Mesenchymal stem cell (in vitro differentiated cells and primary cell): ENCODE results near the gene AUTS2.

ENCODE experiments used
- DNase-seq: peaks from one replicate; pipeline ENCODE4 v3.0.0-alpha.2; 2013
- H2AFZ ChIP-seq: one replicate; pipeline ENCODE4 v1.6.1; 2013; ENCODE audit warnings: low read depth, mild to moderate bottlenecking, control low read depth, inconsistent platforms, low read length, moderate library complexity
- H2AK5ac ChIP-seq: 2 replicates; pipeline ENCODE4 v1.6.1; 2013; ENCODE audit warnings: low read length, moderate library complexity, mild to moderate bottlenecking, inconsistent platforms; ENCODE audit not compliant: severe bottlenecking
- H2BK120ac ChIP-seq: one replicate; pipeline ENCODE4 v1.6.1; 2013; ENCODE audit warnings: low read depth, mild to moderate bottlenecking, inconsistent platforms, low read length, moderate library complexity
- H2BK12ac ChIP-seq, 2 experiments: one replicate each; pipeline ENCODE4 v1.6.1; 2013; ENCODE audit warnings: inconsistent platforms in 2 of 2, low read length in 2 of 2, mild to moderate bottlenecking in 2 of 2, moderate library complexity in 2 of 2, control low read depth in 1 of 2
- H2BK15ac ChIP-seq: one replicate; pipeline ENCODE4 v1.6.1; 2013; ENCODE audit warnings: mild to moderate bottlenecking, low read depth, inconsistent platforms; ENCODE audit not compliant: poor library complexity, severe bottlenecking
- H2BK5ac ChIP-seq: 2 replicates; pipeline ENCODE4 v1.6.1; 2013; ENCODE audit warnings: low read depth, mild to moderate bottlenecking, low read length, control low read depth, inconsistent platforms; ENCODE audit not compliant: poor library complexity, severe bottlenecking
- H3K14ac ChIP-seq, 2 experiments: one replicate each; pipeline ENCODE4 v1.6.1; 2013; ENCODE audit warnings: inconsistent platforms in 2 of 2, low read length in 2 of 2, control low read depth in 1 of 2, mild to moderate bottlenecking in 1 of 2, moderate library complexity in 1 of 2
- H3K18ac ChIP-seq, 2 experiments: one replicate each; pipeline ENCODE4 v1.6.1; 2013; ENCODE audit warnings: inconsistent platforms in 2 of 2, low read length in 2 of 2, control low read depth in 1 of 2, low read depth in 1 of 2, mild to moderate bottlenecking in 1 of 2
- H3K23ac ChIP-seq, 2 experiments: one replicate each; pipeline ENCODE4 v1.6.1; 2013; ENCODE audit warnings: inconsistent platforms in 2 of 2, low read length in 2 of 2, mild to moderate bottlenecking in 2 of 2, moderate library complexity in 2 of 2, control low read depth in 1 of 2
- H3K27ac ChIP-seq: 2 replicates; pipeline ENCODE4 v1.5.1; 2013; ENCODE audit warnings: mild to moderate bottlenecking, moderate library complexity, low read length, control low read depth, inconsistent platforms; ENCODE audit not compliant: poor library complexity, severe bottlenecking
- H3K27me3 ChIP-seq, 2 experiments: 2 replicates each; pipeline versions ENCODE4 v1.6.1 to v1.7.0; 2013; ENCODE audit warnings: low read length in 2 of 2, mild to moderate bottlenecking in 2 of 2, moderate library complexity in 2 of 2, control low read depth in 1 of 2, inconsistent platforms in 1 of 2; ENCODE audit not compliant: control insufficient read depth in 1 of 2, insufficient read depth in 1 of 2
- H3K36me3 ChIP-seq, 2 experiments: 2 replicates each; pipeline versions ENCODE4 v1.6.1 to v1.7.0; 2013; ENCODE audit warnings: low read length in 2 of 2, control low read depth in 1 of 2, inconsistent platforms in 1 of 2, low read depth in 1 of 2, mild to moderate bottlenecking in 1 of 2; ENCODE audit not compliant: insufficient read depth in 2 of 2, control insufficient read depth in 1 of 2
- H3K4ac ChIP-seq, 2 experiments: one replicate each; pipeline ENCODE4 v1.6.1; 2013; ENCODE audit warnings: inconsistent platforms in 2 of 2, low read length in 2 of 2, mild to moderate bottlenecking in 2 of 2, moderate library complexity in 2 of 2, control low read depth in 1 of 2, low read depth in 1 of 2
- H3K4me1 ChIP-seq: 2 replicates; pipeline ENCODE4 v1.6.1; 2013; ENCODE audit warnings: low read depth, low read length, control low read depth; ENCODE audit not compliant: control insufficient read depth, insufficient read depth
- H3K4me2 ChIP-seq: 2 replicates; pipeline ENCODE4 v1.6.1; 2013; ENCODE audit warnings: low read length, mild to moderate bottlenecking, inconsistent platforms; ENCODE audit not compliant: poor library complexity, severe bottlenecking
- H3K4me3 ChIP-seq, 2 experiments: 2 replicates each; pipeline versions ENCODE4 v1.5.1 to v1.7.0; 2013; ENCODE audit warnings: low read length in 2 of 2, mild to moderate bottlenecking in 2 of 2, control low read depth in 1 of 2, low read depth in 1 of 2; ENCODE audit not compliant: insufficient read depth in 1 of 2
- H3K79me1 ChIP-seq: replicated peaks from 2 replicates; pipeline ENCODE4 v1.6.1; 2013; ENCODE audit warnings: mild to moderate bottlenecking, control low read depth, low read length, inconsistent platforms; ENCODE audit not compliant: poor library complexity, severe bottlenecking
- H3K9ac ChIP-seq: 2 replicates; pipeline ENCODE4 v1.7.0; 2013; ENCODE audit warnings: mild to moderate bottlenecking, low read length, moderate library complexity
- H3K9me3 ChIP-seq: 2 replicates; pipeline ENCODE4 v1.7.0; 2013; ENCODE audit warnings: mild to moderate bottlenecking, low read length; ENCODE audit not compliant: control insufficient read depth
- H4K8ac ChIP-seq: one replicate; pipeline ENCODE4 v1.6.1; 2013; ENCODE audit warnings: inconsistent platforms, mild to moderate bottlenecking, low read length, moderate library complexity
- H4K91ac ChIP-seq: one replicate; pipeline ENCODE4 v1.6.1; 2013; ENCODE audit warnings: mild to moderate bottlenecking, low read length, inconsistent platforms
- WGBS: methylation state at CpG from one replicate; pipeline ENCODE4 v1.1.7; 2013; ENCODE audit warnings: mixed read lengths; 5-methylcytosine and 5-hydroxymethylcytosine counted together

AUTS2 gene

GRCh38 chr7:69942573-69942972 lies 344.3 kb downstream of the AUTS2 start:
- WGBS: no CpG with 5 or more reads among the region's 1 CpG
- H3K18ac ChIP-seq: no peak overlapping the region
- DNase-seq: no peak
- no peak overlapping the region for H2AK5ac ChIP-seq
- H3K27me3 ChIP-seq: no peaks in the 10 kb centered on the region
- H3K23ac ChIP-seq: no peak overlapping the region
- no peak overlapping the region for H2BK15ac ChIP-seq
- no peak overlapping the region for H3K4me2 ChIP-seq
- H2BK12ac ChIP-seq: no peak overlapping the region
- H2AFZ ChIP-seq: no peak overlapping the region
- H3K14ac ChIP-seq: no peak overlapping the region
- no peak overlapping the region for H4K91ac ChIP-seq
- no peak overlapping the region for H2BK5ac ChIP-seq
- H3K27ac ChIP-seq: no peak overlapping the region
- no peak overlapping the region for H2BK120ac ChIP-seq
- H3K4me3 ChIP-seq: no peak overlapping the region
- no peaks in the 10 kb centered on the region for H3K9me3 ChIP-seq
- H3K36me3 ChIP-seq: no peaks in the 10 kb centered on the region
- peaks cover 13% of the 10 kb centered on the region for H3K79me1 ChIP-seq
- no peak overlapping the region for H3K9ac ChIP-seq
- H4K8ac ChIP-seq: no peak overlapping the region
- no peaks in the 10 kb centered on the region for H3K4me1 ChIP-seq
- no peak overlapping the region for H3K4ac ChIP-seq

DNA sequence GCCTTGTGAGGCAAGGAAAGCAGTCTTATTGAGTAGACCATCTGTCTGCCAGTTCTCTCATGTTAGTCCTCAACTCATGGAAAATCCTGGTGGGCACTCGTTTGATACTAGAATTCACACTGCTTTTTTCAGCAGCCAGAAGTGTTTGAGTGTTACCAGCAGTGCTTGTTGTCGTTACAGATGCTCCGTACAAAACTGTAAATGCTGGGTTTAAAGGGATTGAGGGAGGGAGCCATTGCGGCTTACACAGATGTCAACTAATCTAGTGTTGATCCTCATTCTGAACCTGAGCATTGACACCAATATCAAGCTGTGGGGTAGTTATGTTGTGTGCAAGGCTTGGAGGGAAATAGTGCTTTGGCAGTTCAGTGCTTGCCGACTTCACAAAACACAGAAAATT lies 348.6 kb downstream of the AUTS2 start:
- no peak overlapping the region for H3K4me2 ChIP-seq

DNA sequence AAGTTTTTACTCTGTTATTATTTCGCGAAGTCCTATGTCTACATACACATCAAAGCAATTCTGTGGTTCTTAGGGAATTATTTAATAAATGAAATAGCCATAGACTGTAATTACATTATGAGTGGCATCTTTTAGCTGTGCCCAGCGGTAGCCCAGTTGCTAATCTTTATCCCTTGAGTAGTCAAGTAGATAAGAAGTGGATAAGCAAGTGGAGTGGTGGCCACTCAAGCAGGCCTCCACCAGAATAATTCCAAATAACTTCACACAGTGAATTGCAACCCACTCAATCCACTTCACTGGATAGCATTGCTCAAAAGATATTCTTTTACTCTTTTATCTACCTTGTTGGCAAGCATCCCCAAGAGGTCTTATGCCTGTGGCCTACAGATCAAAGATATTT lies 349.7 kb downstream of the AUTS2 start:
- H3K9me3 ChIP-seq: no peaks in the 10 kb centered on the region
- H2BK15ac ChIP-seq: no peak overlapping the region
- H2BK12ac ChIP-seq: no peak overlapping the region
- H2BK120ac ChIP-seq: no peak overlapping the region
- no peak overlapping the region for H4K91ac ChIP-seq
- no peak overlapping the region for H3K4me3 ChIP-seq
- no peak overlapping the region for H3K9ac ChIP-seq
- H3K18ac ChIP-seq: no peak overlapping the region
- H2AFZ ChIP-seq: no peak overlapping the region
- peaks cover 6% of the 10 kb centered on the region for H3K79me1 ChIP-seq
- H3K4ac ChIP-seq: no peak overlapping the region
- no peak overlapping the region for H2BK5ac ChIP-seq
- DNase-seq: no peak
- no peaks in the 10 kb centered on the region for H3K36me3 ChIP-seq
- no peak overlapping the region for H3K14ac ChIP-seq
- H3K27ac ChIP-seq: no peak overlapping the region
- 78% methylated on average over 1 of the region's 3 CpGs for WGBS
- no peaks in the 10 kb centered on the region for H3K27me3 ChIP-seq
- no peaks in the 10 kb centered on the region for H3K4me1 ChIP-seq
- H3K23ac ChIP-seq: no peak overlapping the region
- no peak overlapping the region for H3K4me2 ChIP-seq
- no peak overlapping the region for H4K8ac ChIP-seq
- H2AK5ac ChIP-seq: no peak overlapping the region

More for the DNA sequence above, 348.6 kb downstream of the AUTS2 start:
- 89% methylated on average over 4 of the region's 5 CpGs for WGBS
- Histone ChIP-seq H3K79me1 (peaks cover 6% of the 10 kb centered on the region), H3K9ac (no peak overlapping the region), H3K18ac (no peak overlapping the region), H3K4ac (no peak overlapping the region), H3K14ac (no peak overlapping the region), H4K91ac (no peak overlapping the region), H2BK5ac (no peak overlapping the region), H3K4me3 (no peak overlapping the region), H2BK120ac (no peak overlapping the region), H3K9me3 (no peaks in the 10 kb centered on the region), H3K4me1 (no peaks in the 10 kb centered on the region), H3K23ac (no peak overlapping the region), H2AK5ac (no peak overlapping the region), H4K8ac (no peak overlapping the region), H2AFZ (no peak overlapping the region), H2BK12ac (no peak overlapping the region), H3K36me3 (no peaks in the 10 kb centered on the region), H3K27ac (no peak overlapping the region), H3K27me3 (no peaks in the 10 kb centered on the region), H2BK15ac (no peak overlapping the region)
- no peak for DNase-seq

DNA sequence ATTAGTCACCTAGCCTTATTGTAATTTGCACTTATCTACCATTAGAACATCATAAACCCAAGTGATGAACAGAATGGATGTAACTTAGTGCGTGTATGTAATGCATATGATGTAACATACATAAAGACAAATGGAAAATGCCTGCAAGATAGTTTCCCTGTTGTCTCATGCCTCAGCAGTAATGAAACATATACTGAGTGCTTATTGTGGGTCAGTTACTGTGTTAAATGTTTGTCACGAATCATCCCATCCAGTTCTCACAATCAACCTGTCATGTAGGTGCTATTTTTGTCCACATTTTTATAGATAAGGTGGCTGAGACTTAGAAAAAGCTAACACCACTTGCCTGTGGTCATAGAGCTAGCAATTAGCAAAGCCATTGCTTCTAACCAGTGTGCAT lies 350.8 kb downstream of the AUTS2 start:
- H2BK15ac ChIP-seq: no peak overlapping the region
- no peaks in the 10 kb centered on the region for H3K27me3 ChIP-seq
- WGBS: no CpG with 5 or more reads among the region's 2 CpGs
- H3K4ac ChIP-seq: no peak overlapping the region
- no peak overlapping the region for H3K9ac ChIP-seq
- H3K14ac ChIP-seq: no peak overlapping the region
- H3K4me1 ChIP-seq: no peaks in the 10 kb centered on the region
- H3K23ac ChIP-seq: no peak overlapping the region
- no peak overlapping the region for H3K18ac ChIP-seq
- H3K27ac ChIP-seq: no peak overlapping the region
- H2AK5ac ChIP-seq: no peak overlapping the region
- H3K9me3 ChIP-seq: no peaks in the 10 kb centered on the region
- no peaks in the 10 kb centered on the region for H3K36me3 ChIP-seq
- no peak overlapping the region for H2BK12ac ChIP-seq
- H2AFZ ChIP-seq: no peak overlapping the region
- H2BK120ac ChIP-seq: no peak overlapping the region
- no peak for DNase-seq
- H3K4me2 ChIP-seq: no peak overlapping the region
- H3K79me1 ChIP-seq: peaks cover 5% of the 10 kb centered on the region
- H3K4me3 ChIP-seq: no peak overlapping the region
- no peak overlapping the region for H4K91ac ChIP-seq
- H2BK5ac ChIP-seq: no peak overlapping the region
- H4K8ac ChIP-seq: no peak overlapping the region
